ENCODE data around the gene SLC35F1. TPM values are rescaled to one million over a fixed set of nuclear protein-coding genes. Genes with fewer than 3 reads are reported as not detected.

The SLC35F1 gene
- total RNA-seq, 5 donors from 2014 or later (not counting 1 experiment from before 2014, with no cell fraction given) = not detected

DNA sequence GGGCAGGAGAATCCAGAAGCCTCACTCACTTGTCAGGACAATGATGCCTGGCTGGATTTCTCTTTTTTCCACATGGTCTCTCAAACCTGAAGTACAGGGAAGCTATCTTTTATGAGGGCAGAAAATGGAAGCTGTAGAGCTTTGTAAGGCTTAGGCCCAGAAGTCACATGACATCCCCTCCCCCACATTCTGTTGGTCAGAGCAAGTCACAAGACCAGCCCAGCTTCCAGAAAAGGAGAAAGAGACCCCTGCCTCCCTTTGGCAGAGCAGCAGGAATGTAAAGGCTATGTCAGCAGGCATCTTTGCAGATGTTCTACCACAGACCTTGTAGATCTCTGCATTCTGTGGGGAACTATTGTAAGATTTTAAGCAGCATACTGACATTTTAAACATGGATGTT lies 245.5 kb downstream of the SLC35F1 start:
- CTCF ChIA-PET = no interaction called here
- Histone ChIP-seq H3K4me1 (ENCODE audit: control insufficient read depth in 1 of 2, extremely low read depth in 1 of 2, insufficient read depth in 2 of 2, low read length in 2 of 2) (no peaks in the 10 kb centered on the region), H3K4me3 (ENCODE audit: control insufficient read depth in 1 of 2, extremely low read depth in 1 of 2, low read length in 1 of 2) (no peak overlapping the region), H3K36me3 (ENCODE audit: control insufficient read depth in 2 of 2, extremely low read depth in 1 of 2, insufficient read depth in 1 of 2, low read length in 1 of 2) (no peaks in the 10 kb centered on the region), H3K27me3 (replicated peaks in 1 of 2; ENCODE audit: control insufficient read depth in 2 of 2, extremely low read depth in 1 of 2, insufficient read depth in 2 of 2, low read length in 1 of 2) (no peaks in the 10 kb centered on the region), H3K9me3 (no peaks in the 10 kb centered on the region), H3K27ac (ENCODE audit: low read length) (no peak overlapping the region)
- ATAC-seq (replicated peaks in 1 of 4) = no peak
- Mint-ChIP-seq H3K36me3 (no peaks in the 10 kb centered on the region), H3K4me1 (no peaks in the 10 kb centered on the region), H3K9me3 (no peaks in the 10 kb centered on the region), H3K27ac (no peak overlapping the region), H3K27me3 (peaks cover 12 to 17% of the 10 kb centered on the region in 2 donors), H3K4me3 (no peak overlapping the region)
- DNase-seq = no peak
- POLR2A ChIA-PET = no interaction called here

- no peaks in the 10 kb centered on the region for H3K4me1 ChIP-seq (ENCODE audit: control insufficient read depth in 1 of 2, extremely low read depth in 1 of 2, insufficient read depth in 2 of 2, low read length in 2 of 2)
- no peak overlapping the region for H3K4me3 ChIP-seq (ENCODE audit: control insufficient read depth in 1 of 2, extremely low read depth in 1 of 2, low read length in 1 of 2)
- Mint-ChIP-seq H3K36me3 (no peaks in the 10 kb centered on the region), H3K4me3 (no peak overlapping the region), H3K9me3 (no peaks in the 10 kb centered on the region), H3K27me3 (peaks cover 11 to 20% of the 10 kb centered on the region in 2 donors), H3K4me1 (no peaks in the 10 kb centered on the region), H3K27ac (no peak overlapping the region)
- ChIA-PET POLR2A (no interaction called here), CTCF (interaction anchor here in 1 of 2 donors (0.6 kb wide), 1 partner anchor 995 kb away, joined by 4 read pairs; no protein-coding TSS in a partner anchor)
- peaks cover 0 to 2% of the 10 kb centered on the region in 2 experiments for H3K27me3 ChIP-seq (replicated peaks in 1 of 2; ENCODE audit: control insufficient read depth in 2 of 2, extremely low read depth in 1 of 2, insufficient read depth in 2 of 2, low read length in 1 of 2)
- no peak for ATAC-seq (replicated peaks in 1 of 4)
- no peak for DNase-seq
- no peak overlapping the region for H3K27ac ChIP-seq (ENCODE audit: low read length)
- no CpG with 5 or more reads among the region's 1 CpG for WGBS (ENCODE audit: insufficient coverage)
- no peaks in the 10 kb centered on the region for H3K36me3 ChIP-seq (ENCODE audit: control insufficient read depth in 2 of 2, extremely low read depth in 1 of 2, insufficient read depth in 1 of 2, low read length in 1 of 2)
- no peaks in the 10 kb centered on the region for H3K9me3 ChIP-seq
Observed at GRCh38 chr6:118161343-118161742, 254.3 kb downstream of the SLC35F1 start.

- H3K27me3 Mint-ChIP-seq = peaks cover 7 to 12% of the 10 kb centered on the region in 2 donors
- Histone ChIP-seq H3K4me3 (ENCODE audit: control insufficient read depth in 1 of 2, extremely low read depth in 1 of 2, low read length in 1 of 2) (no peak overlapping the region), H3K9me3 (no peaks in the 10 kb centered on the region), H3K36me3 (ENCODE audit: control insufficient read depth in 2 of 2, extremely low read depth in 1 of 2, insufficient read depth in 1 of 2, low read length in 1 of 2) (no peaks in the 10 kb centered on the region), H3K4me1 (ENCODE audit: control insufficient read depth in 1 of 2, extremely low read depth in 1 of 2, insufficient read depth in 2 of 2, low read length in 2 of 2) (no peaks in the 10 kb centered on the region), H3K27ac (ENCODE audit: low read length) (no peak overlapping the region), H3K27me3 (replicated peaks in 1 of 2; ENCODE audit: control insufficient read depth in 2 of 2, extremely low read depth in 1 of 2, insufficient read depth in 2 of 2, low read length in 1 of 2) (peaks cover 0 to 2% of the 10 kb centered on the region in 2 experiments)
- H3K4me3 Mint-ChIP-seq = no peak overlapping the region
- H3K4me1 Mint-ChIP-seq = no peaks in the 10 kb centered on the region
- DNase-seq (no peak), ATAC-seq (replicated peaks in 1 of 4) (no peak)
- no peaks in the 10 kb centered on the region for H3K9me3 Mint-ChIP-seq
- H3K36me3 Mint-ChIP-seq = no peaks in the 10 kb centered on the region
- POLR2A ChIA-PET = no interaction called here
- WGBS (ENCODE audit: insufficient coverage) = no CpG with 5 or more reads among the region's 1 CpG
- CTCF ChIA-PET = no interaction called here
- H3K27ac Mint-ChIP-seq = no peak overlapping the region
Observed at GRCh38 chr6:118163542-118163941, 256.5 kb downstream of the SLC35F1 start.

DNA sequence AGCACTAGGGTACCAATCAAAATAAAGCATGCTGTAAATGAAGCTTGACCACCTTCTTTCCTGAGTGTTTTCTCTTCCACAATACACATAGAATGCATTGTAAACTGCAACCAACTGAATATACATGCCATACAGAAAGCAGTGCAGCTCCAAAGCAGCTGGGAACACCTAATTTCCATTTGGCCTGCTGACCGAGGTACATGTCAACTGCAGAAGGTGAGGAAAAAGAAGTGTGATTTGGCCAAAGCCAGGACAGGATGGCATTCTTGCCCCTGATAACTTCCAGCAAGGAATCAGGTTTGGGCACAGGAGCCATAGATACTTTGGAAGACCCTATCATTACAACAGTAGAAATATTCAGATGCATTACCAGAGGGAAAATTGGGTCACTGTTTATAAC lies 258.4 kb downstream of the SLC35F1 start:
- POLR2A ChIA-PET = no interaction called here
- WGBS (ENCODE audit: insufficient coverage) = 86% methylated on average over 1 of the region's 1 CpG
- H3K9me3 ChIP-seq = no peaks in the 10 kb centered on the region

DNA sequence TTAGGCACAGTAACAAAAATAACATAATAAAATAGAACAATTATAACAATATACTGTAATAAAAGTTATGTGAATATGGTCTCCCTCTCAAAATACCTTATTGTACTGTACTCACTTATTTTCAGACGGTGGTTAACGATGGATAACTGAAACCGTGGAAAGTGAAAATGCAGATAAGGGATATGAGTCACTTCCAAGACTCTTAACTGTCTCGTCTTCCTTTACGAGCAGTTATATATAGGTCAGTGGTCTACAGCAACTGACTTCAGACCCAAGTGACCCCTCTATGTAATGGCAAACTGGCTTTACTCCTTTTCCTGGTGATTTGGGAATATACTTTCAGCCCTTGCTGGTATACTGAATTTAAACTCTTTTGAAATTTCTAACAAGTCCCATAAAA lies 261.4 kb downstream of the SLC35F1 start:
- H3K36me3 Mint-ChIP-seq = no peaks in the 10 kb centered on the region
- Histone ChIP-seq H3K9me3 (no peaks in the 10 kb centered on the region), H3K4me1 (ENCODE audit: control insufficient read depth in 1 of 2, extremely low read depth in 1 of 2, insufficient read depth in 2 of 2, low read length in 2 of 2) (no peaks in the 10 kb centered on the region), H3K27ac (ENCODE audit: low read length) (no peak overlapping the region), H3K36me3 (ENCODE audit: control insufficient read depth in 2 of 2, extremely low read depth in 1 of 2, insufficient read depth in 1 of 2, low read length in 1 of 2) (no peaks in the 10 kb centered on the region), H3K27me3 (replicated peaks in 1 of 2; ENCODE audit: control insufficient read depth in 2 of 2, extremely low read depth in 1 of 2, insufficient read depth in 2 of 2, low read length in 1 of 2) (no peaks in the 10 kb centered on the region), H3K4me3 (ENCODE audit: control insufficient read depth in 1 of 2, extremely low read depth in 1 of 2, low read length in 1 of 2) (no peak overlapping the region)
- no peak overlapping the region for H3K27ac Mint-ChIP-seq
- peaks cover 1 to 8% (median 5%) of the 10 kb centered on the region in 3 donors for H3K9me3 Mint-ChIP-seq
- no peaks in the 10 kb centered on the region for H3K4me1 Mint-ChIP-seq
- no peak overlapping the region for H3K4me3 Mint-ChIP-seq
- CTCF ChIA-PET = no interaction called here
- DNase-seq (no peak), ATAC-seq (replicated peaks in 1 of 4) (no peak)
- 100% methylated on average over 2 of the region's 5 CpGs for WGBS (ENCODE audit: insufficient coverage)
- POLR2A ChIA-PET = no interaction called here
- H3K27me3 Mint-ChIP-seq = peaks cover 2 to 9% of the 10 kb centered on the region in 2 donors

More for the DNA sequence above, 258.4 kb downstream of the SLC35F1 start:
- Mint-ChIP-seq H3K27ac (no peak overlapping the region), H3K9me3 (no peaks in the 10 kb centered on the region), H3K4me3 (no peak overlapping the region), H3K4me1 (no peaks in the 10 kb centered on the region), H3K27me3 (peaks cover 5 to 17% of the 10 kb centered on the region in 2 donors), H3K36me3 (no peaks in the 10 kb centered on the region)
- Histone ChIP-seq H3K4me3 (ENCODE audit: control insufficient read depth in 1 of 2, extremely low read depth in 1 of 2, low read length in 1 of 2) (no peak overlapping the region), H3K36me3 (ENCODE audit: control insufficient read depth in 2 of 2, extremely low read depth in 1 of 2, insufficient read depth in 1 of 2, low read length in 1 of 2) (no peaks in the 10 kb centered on the region), H3K27me3 (replicated peaks in 1 of 2; ENCODE audit: control insufficient read depth in 2 of 2, extremely low read depth in 1 of 2, insufficient read depth in 2 of 2, low read length in 1 of 2) (no peaks in the 10 kb centered on the region), H3K27ac (ENCODE audit: low read length) (no peak overlapping the region), H3K4me1 (ENCODE audit: control insufficient read depth in 1 of 2, extremely low read depth in 1 of 2, insufficient read depth in 2 of 2, low read length in 2 of 2) (no peaks in the 10 kb centered on the region)
- CTCF ChIA-PET = interaction anchor here in 1 of 2 donors (0.5 kb wide), 1 partner anchor 25 kb away, joined by 4 read pairs; no protein-coding TSS in a partner anchor
- no peak for ATAC-seq (replicated peaks in 1 of 4)
- no peak for DNase-seq

- no peaks in the 10 kb centered on the region for H3K36me3 Mint-ChIP-seq
- Histone ChIP-seq H3K27ac (ENCODE audit: low read length) (no peak overlapping the region), H3K4me3 (ENCODE audit: control insufficient read depth in 1 of 2, extremely low read depth in 1 of 2, low read length in 1 of 2) (no peak overlapping the region), H3K9me3 (peaks cover 3% of the 10 kb centered on the region), H3K4me1 (ENCODE audit: control insufficient read depth in 1 of 2, extremely low read depth in 1 of 2, insufficient read depth in 2 of 2, low read length in 2 of 2) (no peaks in the 10 kb centered on the region), H3K27me3 (replicated peaks in 1 of 2; ENCODE audit: control insufficient read depth in 2 of 2, extremely low read depth in 1 of 2, insufficient read depth in 2 of 2, low read length in 1 of 2) (no peaks in the 10 kb centered on the region), H3K36me3 (ENCODE audit: control insufficient read depth in 2 of 2, extremely low read depth in 1 of 2, insufficient read depth in 1 of 2, low read length in 1 of 2) (no peaks in the 10 kb centered on the region)
- peaks cover 2 to 10% of the 10 kb centered on the region in 2 donors for H3K27me3 Mint-ChIP-seq
- ChIA-PET POLR2A (no interaction called here), CTCF (no interaction called here)
- WGBS (ENCODE audit: insufficient coverage) = no CpG with 5 or more reads among the region's 2 CpGs
- no peak for ATAC-seq (replicated peaks in 1 of 4)
- no peak overlapping the region for H3K27ac Mint-ChIP-seq
- no peak overlapping the region for H3K4me3 Mint-ChIP-seq
- no peaks in the 10 kb centered on the region for H3K4me1 Mint-ChIP-seq
- peaks cover 13 to 22% (median 13%) of the 10 kb centered on the region in 3 donors for H3K9me3 Mint-ChIP-seq
- no peak for DNase-seq
Observed at GRCh38 chr6:118171852-118172251, 264.8 kb downstream of the SLC35F1 start.

- H3K36me3 Mint-ChIP-seq = no peaks in the 10 kb centered on the region
- peaks cover 5 to 11% of the 10 kb centered on the region in 2 donors for H3K27me3 Mint-ChIP-seq
- no peaks in the 10 kb centered on the region for H3K4me1 Mint-ChIP-seq
- DNase-seq = no peak
- ChIA-PET CTCF (no interaction called here), POLR2A (no interaction called here)
- Histone ChIP-seq H3K27ac (ENCODE audit: low read length) (no peak overlapping the region), H3K4me3 (ENCODE audit: control insufficient read depth in 1 of 2, extremely low read depth in 1 of 2, low read length in 1 of 2) (no peak overlapping the region), H3K36me3 (ENCODE audit: control insufficient read depth in 2 of 2, extremely low read depth in 1 of 2, insufficient read depth in 1 of 2, low read length in 1 of 2) (no peaks in the 10 kb centered on the region), H3K27me3 (replicated peaks in 1 of 2; ENCODE audit: control insufficient read depth in 2 of 2, extremely low read depth in 1 of 2, insufficient read depth in 2 of 2, low read length in 1 of 2) (no peaks in the 10 kb centered on the region), H3K4me1 (ENCODE audit: control insufficient read depth in 1 of 2, extremely low read depth in 1 of 2, insufficient read depth in 2 of 2, low read length in 2 of 2) (no peaks in the 10 kb centered on the region), H3K9me3 (peaks cover 3% of the 10 kb centered on the region)
- no peak overlapping the region for H3K27ac Mint-ChIP-seq
- WGBS (ENCODE audit: insufficient coverage) = no CpG with 5 or more reads among the region's 1 CpG
- H3K4me3 Mint-ChIP-seq = no peak overlapping the region
- ATAC-seq (replicated peaks in 1 of 4) = no peak
- peaks cover 13 to 22% (median 13%) of the 10 kb centered on the region in 3 donors for H3K9me3 Mint-ChIP-seq
Observed at GRCh38 chr6:118174071-118174470, 267.0 kb downstream of the SLC35F1 start.
